ENCODE data around the gene SEMA5A. TPM values are rescaled to one million over a fixed set of nuclear protein-coding genes. Genes with fewer than 3 reads are reported as not detected.
A peak's percentile ranks its signal among the peaks of the same experiment; 100 is the strongest.

The SEMA5A gene
- polyA plus RNA-seq, 1 of the 3 experiments (the other 2 are of a cell fraction), result 0.58 TPM

GRCh38 chr5:9534881-9535517 is 10.9 kb downstream of the SEMA5A start:
- Histone ChIP-seq H3K4me2 (no peak overlapping the region), H3F3A (replicated peaks; ENCODE audit: insufficient read depth) (peaks cover 4% of the 10 kb centered on the region), H2AFZ (ENCODE audit: low read depth) (no peak overlapping the region), H3K9ac (no peak overlapping the region), H4K20me1 (ENCODE audit: insufficient read depth) (no peaks in the 10 kb centered on the region), H3K79me2 (ENCODE audit: insufficient read depth) (no peaks in the 10 kb centered on the region), H3K27me3 (ENCODE audit: insufficient read depth) (no peaks in the 10 kb centered on the region), H3K36me3 (replicated peaks in 1 of 2; ENCODE audit: control insufficient read depth in 1 of 2, insufficient read depth in 2 of 2, low read length in 1 of 2) (no peaks in the 10 kb centered on the region), H3K4me1 (ENCODE audit: control insufficient read depth in 1 of 2, insufficient read depth in 2 of 2, low read depth in 1 of 2, low read length in 1 of 2) (peaks cover 0 to 10% of the 10 kb centered on the region in 2 experiments; a peak in 2 of 4 replicates), H3K9me2 (no peaks in the 10 kb centered on the region), H3K27ac (ENCODE audit: low read depth in 2 of 2, low read length in 1 of 2) (no peak overlapping the region), H3K4me3 (ENCODE audit: low read depth in 2 of 2, low read length in 1 of 2) (no peak overlapping the region), H3K9me3 (no peaks in the 10 kb centered on the region)
- ChIA-PET POLR2A (no interaction called here), CTCF (interaction anchor here (1.1 kb wide), 1 partner anchor 9 kb away, joined by 4 read pairs; no protein-coding TSS in a partner anchor)
- WGBS (ENCODE audit: low lambda C conversion rate), result 69% methylated on average over 15 of the region's 15 CpGs
- no peak for TF ChIP-seq ELF1 (IDR thresholded peaks at IDR 0.05)
- no peak for TF ChIP-seq GATA2 (CRISPR knock-in tag; IDR thresholded peaks at IDR 0.05)
- no peak for TF ChIP-seq USF1 (IDR thresholded peaks at IDR 0.05; ENCODE audit: borderline replicate concordance, low read depth)
- no peak for TF ChIP-seq EZH2phosphoT487 (IDR thresholded peaks at IDR 0.05; ENCODE audit: borderline replicate concordance, low read depth)
- no peak for TF ChIP-seq POLR2AphosphoS5 (IDR thresholded peaks at IDR 0.05; ENCODE audit: low read depth, low read length)
- no peak for DNase-seq

- Histone ChIP-seq H3K9me3 (no peaks in the 10 kb centered on the region), H4K20me1 (ENCODE audit: insufficient read depth) (no peaks in the 10 kb centered on the region), H3K4me2 (no peak overlapping the region), H3K9ac (no peak overlapping the region), H3K79me2 (ENCODE audit: insufficient read depth) (no peaks in the 10 kb centered on the region), H3K36me3 (replicated peaks in 1 of 2; ENCODE audit: control insufficient read depth in 1 of 2, insufficient read depth in 2 of 2, low read length in 1 of 2) (no peaks in the 10 kb centered on the region), H3K27me3 (ENCODE audit: insufficient read depth) (no peaks in the 10 kb centered on the region), H3F3A (replicated peaks; ENCODE audit: insufficient read depth) (peaks cover 1% of the 10 kb centered on the region), H3K9me2 (no peaks in the 10 kb centered on the region), H2AFZ (ENCODE audit: low read depth) (no peak overlapping the region), H3K4me1 (ENCODE audit: control insufficient read depth in 1 of 2, insufficient read depth in 2 of 2, low read depth in 1 of 2, low read length in 1 of 2) (peaks cover 0 to 10% of the 10 kb centered on the region in 2 experiments; a peak in 2 of 4 replicates), H3K4me3 (ENCODE audit: low read depth in 2 of 2, low read length in 1 of 2) (no peak overlapping the region), H3K27ac (ENCODE audit: low read depth in 2 of 2, low read length in 1 of 2) (peak overlapping the region in 1 of 2 experiments; percentile 50; a peak in 1 of 4 replicates)
- POLR2A ChIA-PET, result no interaction called here
- WGBS (ENCODE audit: low lambda C conversion rate), result 84% methylated on average over 7 of the region's 7 CpGs
- DNase-seq, result no peak
- no peak for TF ChIP-seq IRF3 (IDR thresholded peaks at IDR 0.05; ENCODE audit: low read depth, low read length)
- no peak for TF ChIP-seq GATA2 (CRISPR knock-in tag; IDR thresholded peaks at IDR 0.05)
- TF ChIP-seq MEF2A (IDR thresholded peaks at IDR 0.05; ENCODE audit: borderline replicate concordance, low read depth), result no peak
- no peak for TF ChIP-seq SIN3A (IDR thresholded peaks at IDR 0.05; ENCODE audit: borderline replicate concordance, low read depth, low read length)
- no peak for TF ChIP-seq USF2 (IDR thresholded peaks at IDR 0.05; ENCODE audit: borderline replicate concordance, low read depth, low read length)
- TF ChIP-seq SMC3 (IDR thresholded peaks at IDR 0.05; ENCODE audit: low read depth, low read length), result no peak
- no peak for TF ChIP-seq FOSL2 (IDR thresholded peaks at IDR 0.05; ENCODE audit: borderline replicate concordance, low read depth)
- no peak for TF ChIP-seq JUND (IDR thresholded peaks at IDR 0.05)
- no peak for TF ChIP-seq GABPA (IDR thresholded peaks at IDR 0.05; ENCODE audit: low read depth)
- TF ChIP-seq FOXM1 (IDR thresholded peaks at IDR 0.05; ENCODE audit: low read depth), result no peak
- TF ChIP-seq RFX5 (IDR thresholded peaks at IDR 0.05; ENCODE audit: low read length), result no peak
- CTCF ChIA-PET, result no interaction called here
Measured at GRCh38 chr5:9533562-9534364, 12.1 kb downstream of the SEMA5A start.
